GM12872 (cell line): ENCODE data around the gene LRRC56.

Experiments used
- TF ChIP-seq, protein P1 (sequence below): IDR thresholded peaks from 3 replicates; pipeline ENCODE4 v1.5.1; 2011; ENCODE audit warnings: low read depth, mild to moderate bottlenecking, low read length, moderate library complexity; ENCODE audit not compliant: insufficient read depth

Gene LRRC56

DNA sequence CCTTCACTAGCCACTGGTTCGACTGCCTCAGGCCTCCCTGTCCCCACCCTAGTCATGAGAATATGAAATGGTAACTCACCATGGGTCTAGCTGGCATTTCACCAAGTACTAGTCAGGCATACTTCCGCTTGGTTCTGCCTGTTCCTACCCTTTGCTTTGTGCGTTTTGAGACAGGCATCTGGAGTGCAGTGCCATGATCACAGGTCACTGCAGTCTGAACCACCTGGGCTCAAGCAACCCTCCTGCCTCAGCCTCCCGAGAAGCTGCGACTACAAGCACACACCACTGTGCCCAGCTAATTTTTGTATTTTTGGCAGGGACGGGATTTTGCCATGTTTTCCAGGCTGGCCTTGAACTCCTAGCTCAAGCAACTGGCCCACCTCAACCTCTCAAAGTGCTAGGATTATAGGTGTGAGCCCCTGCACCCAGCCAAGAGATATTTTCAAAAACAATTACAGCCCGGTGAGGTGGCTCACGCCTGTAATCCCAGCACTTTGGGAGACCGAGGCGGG lies 16.1 kb upstream of the LRRC56 start:
- TF ChIP-seq, protein P1, sequence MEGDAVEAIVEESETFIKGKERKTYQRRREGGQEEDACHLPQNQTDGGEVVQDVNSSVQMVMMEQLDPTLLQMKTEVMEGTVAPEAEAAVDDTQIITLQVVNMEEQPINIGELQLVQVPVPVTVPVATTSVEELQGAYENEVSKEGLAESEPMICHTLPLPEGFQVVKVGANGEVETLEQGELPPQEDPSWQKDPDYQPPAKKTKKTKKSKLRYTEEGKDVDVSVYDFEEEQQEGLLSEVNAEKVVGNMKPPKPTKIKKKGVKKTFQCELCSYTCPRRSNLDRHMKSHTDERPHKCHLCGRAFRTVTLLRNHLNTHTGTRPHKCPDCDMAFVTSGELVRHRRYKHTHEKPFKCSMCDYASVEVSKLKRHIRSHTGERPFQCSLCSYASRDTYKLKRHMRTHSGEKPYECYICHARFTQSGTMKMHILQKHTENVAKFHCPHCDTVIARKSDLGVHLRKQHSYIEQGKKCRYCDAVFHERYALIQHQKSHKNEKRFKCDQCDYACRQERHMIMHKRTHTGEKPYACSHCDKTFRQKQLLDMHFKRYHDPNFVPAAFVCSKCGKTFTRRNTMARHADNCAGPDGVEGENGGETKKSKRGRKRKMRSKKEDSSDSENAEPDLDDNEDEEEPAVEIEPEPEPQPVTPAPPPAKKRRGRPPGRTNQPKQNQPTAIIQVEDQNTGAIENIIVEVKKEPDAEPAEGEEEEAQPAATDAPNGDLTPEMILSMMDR: no peak

DNA sequence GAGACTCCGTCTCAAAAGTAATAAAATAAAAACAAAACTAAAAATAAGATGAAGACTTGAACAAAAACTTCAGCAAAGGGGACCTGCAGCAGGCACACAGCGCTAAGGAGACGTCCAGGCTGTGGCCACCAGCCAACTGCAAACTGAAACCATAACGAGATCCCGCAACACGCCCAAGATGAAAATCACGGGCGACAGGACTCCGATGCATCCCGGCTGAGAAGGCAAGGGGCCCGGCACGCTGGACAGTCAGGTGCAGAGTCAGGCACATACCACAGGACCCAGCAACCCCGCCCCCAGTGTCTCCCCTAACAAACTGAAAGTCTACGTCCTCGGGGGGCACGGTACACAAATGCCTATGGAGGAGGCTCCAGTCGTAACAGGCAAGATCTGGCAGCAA lies 11.1 kb upstream of the LRRC56 start:
- TF ChIP-seq, protein P1: no peak

DNA sequence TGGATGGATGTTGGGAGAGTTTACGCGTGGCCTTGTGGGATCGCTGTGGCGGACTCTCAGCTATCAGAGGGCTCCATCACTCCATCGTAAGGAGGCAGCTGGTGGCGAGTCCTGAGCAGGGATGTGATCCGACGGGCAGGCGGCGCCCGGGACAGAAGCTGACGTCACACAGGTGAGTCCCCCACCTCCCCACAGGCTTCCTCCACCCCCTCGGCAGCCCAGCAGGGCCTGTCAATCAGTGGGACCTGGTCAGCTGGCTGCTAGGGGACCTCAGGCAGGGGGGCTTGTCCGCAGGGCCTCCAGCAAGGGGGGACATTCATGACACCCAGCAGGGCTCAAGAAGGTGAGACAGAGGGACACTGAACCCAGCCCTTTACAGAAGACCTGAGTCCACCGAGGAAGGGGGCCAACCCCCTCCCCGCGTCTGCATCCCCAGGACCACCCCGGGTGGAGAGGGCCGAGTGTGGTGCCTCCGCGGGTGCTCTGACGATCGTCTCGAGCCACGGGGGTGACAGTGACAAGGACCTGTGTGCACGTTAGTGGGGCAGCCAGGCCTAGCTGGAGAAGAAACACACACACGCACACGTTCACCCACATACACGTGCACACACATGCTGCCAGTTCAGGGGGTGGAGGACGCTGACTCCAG lies 9.0 kb upstream of the LRRC56 start:
- TF ChIP-seq, protein P1: no peak

DNA sequence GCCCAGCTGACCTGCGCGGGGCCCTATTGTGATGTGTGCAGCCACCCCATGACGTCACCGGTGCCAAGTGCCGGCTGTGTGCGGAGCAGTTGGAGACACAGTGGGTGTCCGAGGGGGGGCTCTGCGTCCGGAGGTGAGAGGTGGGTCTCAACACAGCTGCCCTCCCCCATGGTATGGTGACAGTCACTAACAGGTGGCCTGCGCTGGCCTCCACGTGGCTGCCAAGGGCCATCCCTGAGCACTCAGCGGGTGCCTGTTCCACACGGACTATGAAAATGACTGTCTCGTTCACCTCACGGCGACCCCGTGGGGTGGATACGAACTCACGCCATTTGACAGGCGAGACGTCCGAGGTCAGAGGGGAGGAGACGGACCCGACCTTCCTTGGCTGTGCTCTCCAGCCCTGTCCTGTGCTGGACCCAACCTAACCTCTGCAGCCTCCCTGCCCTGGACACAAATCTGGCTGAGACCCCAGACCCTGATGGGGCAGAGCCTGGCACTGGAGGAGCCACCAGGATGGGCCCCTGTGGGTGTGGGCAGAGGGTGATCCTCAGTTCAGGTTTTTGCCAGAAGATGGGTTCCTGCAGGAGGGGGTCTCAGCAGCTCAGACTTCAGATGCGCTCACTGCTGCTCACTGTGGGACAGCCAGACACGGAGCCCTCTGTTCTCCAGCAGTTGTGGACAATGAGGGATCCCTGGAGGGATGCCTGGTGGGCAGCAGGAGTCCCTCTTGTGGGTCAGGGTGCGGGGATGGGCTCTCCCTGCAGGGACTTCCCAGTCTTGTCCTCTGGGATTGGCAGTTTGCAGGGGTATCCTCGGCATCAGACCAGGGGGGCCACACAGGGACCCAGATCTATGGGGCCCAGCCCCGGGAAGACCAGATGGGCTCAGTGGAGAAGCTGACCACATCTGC lies 8.3 kb upstream of the LRRC56 start:
- TF ChIP-seq, protein P1: no peak

DNA sequence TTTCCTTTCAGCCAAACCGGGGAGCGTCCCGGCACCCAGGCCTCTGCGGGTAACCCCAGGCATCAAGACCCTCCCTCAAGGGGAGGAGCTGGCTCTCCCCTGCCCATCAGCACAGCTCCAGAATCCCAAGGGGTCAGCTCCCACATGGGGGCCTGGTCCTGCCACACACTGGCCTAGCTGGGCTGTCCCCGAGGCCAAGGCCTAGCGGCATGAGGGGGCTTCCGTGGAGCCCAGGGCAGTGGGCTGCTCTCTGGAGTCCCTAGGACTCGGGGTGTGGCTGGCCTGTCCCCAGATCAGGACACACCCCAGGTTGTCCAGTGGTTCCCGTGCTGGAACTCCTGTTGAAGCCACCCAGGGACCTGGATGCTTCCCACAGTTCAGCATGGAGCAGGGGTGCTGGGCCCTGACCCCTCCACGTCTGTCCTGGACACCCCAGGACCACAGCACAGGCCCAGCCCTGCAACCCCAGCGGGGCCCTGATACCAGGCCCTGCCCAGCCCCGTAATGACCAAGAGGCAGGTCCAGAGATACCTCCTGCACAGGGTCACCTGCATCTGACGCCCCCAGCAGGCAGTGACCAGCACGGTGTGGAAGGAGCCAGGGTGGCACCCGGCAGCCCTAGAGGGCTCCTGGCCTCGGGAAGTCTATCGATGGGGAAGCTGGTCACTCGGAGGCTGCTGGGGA lies 7.5 kb upstream of the LRRC56 start:
- TF ChIP-seq, protein P1: no peak

DNA sequence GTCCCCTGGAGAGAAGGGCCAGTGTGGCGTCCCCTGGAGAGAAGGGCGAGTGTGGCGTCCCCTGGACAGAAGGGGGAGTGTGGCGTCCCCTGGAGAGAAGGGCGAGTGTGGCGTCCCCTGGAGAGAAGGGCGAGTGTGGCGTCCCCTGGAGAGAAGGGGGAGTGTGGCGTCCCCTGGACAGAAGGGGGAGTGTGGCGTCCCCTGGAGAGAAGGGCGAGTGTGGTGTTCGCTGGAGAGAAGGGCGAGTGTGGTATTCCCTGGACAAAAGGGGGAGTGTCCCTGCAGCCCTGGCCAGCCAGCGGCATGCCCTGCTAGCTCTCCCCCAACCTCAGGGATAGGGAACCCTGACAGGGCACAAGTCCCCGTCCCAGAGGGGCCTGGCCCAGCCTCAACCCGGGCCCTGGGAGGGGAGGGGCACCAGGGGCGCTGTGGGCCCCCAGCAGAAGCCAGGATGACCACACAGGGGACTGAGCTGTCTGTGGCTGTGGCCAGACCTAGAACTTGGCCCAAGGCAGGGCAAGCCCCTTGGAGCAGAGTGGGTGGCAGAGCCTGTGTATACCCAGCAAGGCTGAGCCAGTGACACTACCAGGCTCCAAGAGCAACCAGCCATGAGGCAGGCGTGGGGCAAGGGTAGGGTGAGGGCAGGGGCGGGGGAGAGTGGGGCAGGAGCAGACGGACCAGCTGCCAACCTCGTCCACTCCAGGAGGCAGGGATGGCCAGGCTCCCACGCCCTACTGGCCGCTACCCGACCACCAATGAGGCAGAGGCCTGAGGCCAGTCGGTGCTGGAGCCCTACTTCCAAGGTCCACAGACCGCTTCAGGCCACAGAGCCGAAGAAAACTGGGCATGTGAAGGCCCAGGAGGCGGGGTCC lies 6.1 kb upstream of the LRRC56 start:
- TF ChIP-seq, protein P1: no peak
